LNCAP (cell line): ENCODE data around the gene RHBDF1.

Source experiments
- TF ChIP-seq, protein P1 (sequence below): fragments of 450-650 bp; IDR thresholded peaks from 2 replicates; pipeline ENCODE4 v1.5.1; 2017; ENCODE audit warnings: mild to moderate bottlenecking

The RHBDF1 gene

GRCh38 chr16:63998-64913 is 8.2 kb downstream of the RHBDF1 start:
- TF ChIP-seq, protein P1, sequence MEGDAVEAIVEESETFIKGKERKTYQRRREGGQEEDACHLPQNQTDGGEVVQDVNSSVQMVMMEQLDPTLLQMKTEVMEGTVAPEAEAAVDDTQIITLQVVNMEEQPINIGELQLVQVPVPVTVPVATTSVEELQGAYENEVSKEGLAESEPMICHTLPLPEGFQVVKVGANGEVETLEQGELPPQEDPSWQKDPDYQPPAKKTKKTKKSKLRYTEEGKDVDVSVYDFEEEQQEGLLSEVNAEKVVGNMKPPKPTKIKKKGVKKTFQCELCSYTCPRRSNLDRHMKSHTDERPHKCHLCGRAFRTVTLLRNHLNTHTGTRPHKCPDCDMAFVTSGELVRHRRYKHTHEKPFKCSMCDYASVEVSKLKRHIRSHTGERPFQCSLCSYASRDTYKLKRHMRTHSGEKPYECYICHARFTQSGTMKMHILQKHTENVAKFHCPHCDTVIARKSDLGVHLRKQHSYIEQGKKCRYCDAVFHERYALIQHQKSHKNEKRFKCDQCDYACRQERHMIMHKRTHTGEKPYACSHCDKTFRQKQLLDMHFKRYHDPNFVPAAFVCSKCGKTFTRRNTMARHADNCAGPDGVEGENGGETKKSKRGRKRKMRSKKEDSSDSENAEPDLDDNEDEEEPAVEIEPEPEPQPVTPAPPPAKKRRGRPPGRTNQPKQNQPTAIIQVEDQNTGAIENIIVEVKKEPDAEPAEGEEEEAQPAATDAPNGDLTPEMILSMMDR: no peak

GRCh38 chr16:63466-63865 is 9.0 kb downstream of the RHBDF1 start:
- TF ChIP-seq, protein P1: no peak

GRCh38 chr16:62968-63391 is 9.5 kb downstream of the RHBDF1 start:
- TF ChIP-seq, protein P1: no peak

DNA sequence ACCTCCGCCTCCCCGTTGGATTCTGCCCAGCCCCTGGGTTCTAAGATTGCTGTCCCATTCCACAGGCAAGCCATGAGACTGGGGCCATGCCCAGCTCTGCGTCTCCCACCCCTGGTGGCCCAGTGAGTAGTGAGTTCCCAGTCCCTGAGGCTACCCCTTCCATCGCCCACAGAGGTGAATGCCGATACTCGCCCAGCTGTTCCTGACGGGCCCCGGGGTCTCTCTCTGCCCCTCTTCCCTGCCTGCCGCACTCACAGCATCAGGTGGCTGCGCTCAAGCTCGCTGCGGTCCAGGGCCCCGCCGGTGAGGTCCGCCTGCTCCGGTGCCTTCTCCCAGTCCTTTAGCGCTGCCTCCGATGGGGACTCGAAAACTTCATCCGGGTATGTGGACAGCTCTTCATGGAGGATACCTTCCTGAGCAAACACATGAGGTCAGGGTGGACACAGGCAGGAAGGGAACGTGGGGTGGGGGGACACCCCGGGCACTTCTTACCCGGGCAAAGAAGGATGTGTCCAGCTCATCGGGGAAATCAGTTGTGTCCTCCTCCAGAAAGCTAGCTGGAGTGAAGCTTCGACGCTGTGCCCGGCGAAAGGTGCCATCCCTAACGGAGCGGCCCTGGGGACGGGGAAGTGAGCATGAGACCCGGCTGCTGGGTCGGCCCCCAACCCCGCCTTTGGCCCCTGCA is 10.0 kb downstream of the RHBDF1 start:
- TF ChIP-seq, protein P1: no peak

DNA sequence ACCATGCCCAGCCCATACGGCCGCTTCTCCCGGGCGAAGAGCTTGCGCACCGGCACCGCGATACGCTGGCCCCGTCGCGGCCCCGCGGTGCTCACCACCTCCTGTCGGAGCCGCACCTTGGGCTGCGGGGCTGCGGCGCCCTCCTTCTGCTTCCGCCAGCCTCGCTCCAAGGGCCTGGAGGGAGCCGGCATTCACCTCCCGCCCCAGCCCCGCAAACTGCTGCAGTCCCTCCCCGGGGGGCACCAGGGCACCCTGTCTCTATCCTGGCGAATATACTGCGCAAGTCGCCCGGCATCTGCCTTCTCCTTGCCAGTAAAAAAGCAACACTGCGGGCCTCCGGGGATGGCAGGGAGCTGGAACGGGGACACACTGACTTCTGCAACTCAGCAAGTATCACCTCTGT is 10.6 kb downstream of the RHBDF1 start:
- TF ChIP-seq, protein P1: no peak

- TF ChIP-seq, protein P1: no peak
These were observed 11.2 kb downstream of the RHBDF1 start for GRCh38 chr16:60929-61878.

- TF ChIP-seq, protein P1: no peak
These were observed 12.3 kb downstream of the RHBDF1 start for GRCh38 chr16:60166-60565.
